Peyer's patch (tissue), 4 donors: ENCODE measurements around the gene CACNA1G.

Experiments
- CTCF ChIP-seq, 6 experiments: fragments of 450-650 bp in 4 of 6; fragments of 200-600 bp in 2 of 6; sonication (generic) in 1 of 6; IDR thresholded peaks; one replicate each; pipeline ENCODE4 v1.5.1; 2017 to 2019; ENCODE audit warnings: antibody characterized with exemption in 6 of 6, mild to moderate bottlenecking in 3 of 6, moderate library complexity in 1 of 6
- POLR2A ChIP-seq, 2 donors: fragments of 450-650 bp; IDR thresholded peaks; one replicate each; pipeline ENCODE4 v1.5.1; 2017; ENCODE audit warnings: antibody characterized with exemption in 2 of 2, mild to moderate bottlenecking in 2 of 2, moderate library complexity in 2 of 2

- TF ChIP-seq CTCF (IDR thresholded peaks at IDR 0.05) (no peak), POLR2A (IDR thresholded peaks at IDR 0.05) (no peak)
Observed at GRCh38 chr17:50583641-50584040, 23.1 kb downstream of the CACNA1G start.
